H1 (cell line): ENCODE measurements around the gene HTR3C. TPM values are rescaled to one million over a fixed set of nuclear protein-coding genes. Genes with fewer than 3 reads are reported as not detected.
A peak's percentile ranks its signal among the peaks of the same experiment; 100 is the strongest.

Experiments used
- CTCF ChIA-PET: fragments of 300-600 bp; sonication (Branson Sonifier 250); formaldehyde crosslinking; loops from one replicate; lab custom pipeline; 2021; ENCODE audit not compliant: partially characterized antibody; lab: Charles Lee
- POLR2A ChIA-PET: fragments of 300-600 bp; sonication (Branson Sonifier 250); formaldehyde crosslinking; loops from one replicate; lab custom pipeline; 2021; ENCODE audit warnings: inconsistent platforms; ENCODE audit not compliant: partially characterized antibody; lab: Charles Lee
- DNase-seq, 2 experiments: peaks; one replicate each; pipeline versions ENCODE4 v3.0.0 to v3.0.0-alpha.2; 2010 to 2022; ENCODE audit warnings: low spot score in 2 of 2, low read depth in 1 of 2, mixed read lengths in 1 of 2
- FAIRE-seq: peaks from 2 replicates; lab custom pipeline; 2011; peaks lifted over from hg19 to GRCh38; lab: Jason Lieb, UNC
- H2AFZ ChIP-seq: 2 replicates; pipeline ENCODE4 v1.8.1; 2012; ENCODE audit warnings: low read length, inconsistent platforms
- H2AK5ac ChIP-seq: 2 replicates; pipeline ENCODE4 v1.6.1; 2013; ENCODE audit warnings: low read depth, low read length
- H2BK120ac ChIP-seq: replicated peaks from 2 replicates; pipeline ENCODE3; 2013; ENCODE audit warnings: low read depth, low read length, inconsistent platforms
- H2BK12ac ChIP-seq: 2 replicates; pipeline ENCODE4 v1.6.1; 2013; ENCODE audit warnings: low read depth, low read length
- H2BK15ac ChIP-seq: 2 replicates; pipeline ENCODE4 v1.6.1; 2013; ENCODE audit warnings: low read length
- H2BK20ac ChIP-seq: 2 replicates; pipeline ENCODE4 v1.6.1; 2013; ENCODE audit warnings: low read length
- H2BK5ac ChIP-seq: 2 replicates; pipeline ENCODE4 v1.6.1; 2013; ENCODE audit warnings: low read depth, low read length
- H3K14ac ChIP-seq: 2 replicates; pipeline ENCODE4 v1.6.1; 2013; ENCODE audit warnings: inconsistent platforms; ENCODE audit not compliant: insufficient read length
- H3K18ac ChIP-seq: 2 replicates; pipeline ENCODE4 v1.6.1; 2013; ENCODE audit warnings: low read length; ENCODE audit errors: extremely low read depth
- H3K23ac ChIP-seq: 2 replicates; pipeline ENCODE4 v1.6.1; 2013; ENCODE audit warnings: inconsistent platforms; ENCODE audit not compliant: insufficient read length
- H3K23me2 ChIP-seq: 2 replicates; pipeline ENCODE4 v1.6.1; 2013; ENCODE audit warnings: low read depth, low read length
- H3K27ac ChIP-seq: 2 replicates; pipeline ENCODE4 v1.6.1; 2011; ENCODE audit warnings: low read depth, low read length, inconsistent platforms
- H3K27me3 ChIP-seq, 4 experiments: replicated peaks in 1 of 4; 1 replicate in 1 of 4; 2 replicates in 3 of 4; pipeline versions ENCODE4 v1.6.1 to v1.8.1; 2011 to 2013; ENCODE audit warnings: low read length in 3 of 4, mild to moderate bottlenecking in 3 of 4, inconsistent platforms in 2 of 4, mixed read lengths in 2 of 4, moderate library complexity in 1 of 4; ENCODE audit not compliant: control insufficient read depth in 3 of 4, insufficient read depth in 3 of 4; ENCODE audit errors: extremely low read depth in 1 of 4
- H3K36me3 ChIP-seq, 4 experiments: 2 replicates each; pipeline versions ENCODE4 v1.6.1 to v1.8.1; 2011 to 2013; ENCODE audit warnings: mild to moderate bottlenecking in 4 of 4, low read length in 3 of 4, moderate library complexity in 2 of 4, control low read depth in 1 of 4, inconsistent platforms in 1 of 4; ENCODE audit not compliant: insufficient read depth in 4 of 4, control insufficient read depth in 2 of 4
- H3K4ac ChIP-seq: replicated peaks from 2 replicates; pipeline ENCODE3; 2013; ENCODE audit warnings: low read length, low read depth, mixed read lengths, inconsistent platforms; ENCODE audit not compliant: insufficient read length
- H3K4me1 ChIP-seq, 4 experiments: replicated peaks in 1 of 4; 1 replicate in 1 of 4; 2 replicates in 3 of 4; pipeline versions ENCODE4 v1.6.1 to v1.8.1; 2011 to 2013; ENCODE audit warnings: low read length in 3 of 4, inconsistent platforms in 2 of 4, mixed read lengths in 1 of 4; ENCODE audit not compliant: insufficient read depth in 4 of 4, control insufficient read depth in 3 of 4
- H3K4me2 ChIP-seq, 2 experiments: 2 replicates each; pipeline versions ENCODE4 v1.6.1 to v1.8.1; 2011 to 2013; ENCODE audit warnings: low read depth in 2 of 2, low read length in 2 of 2, control low read depth in 1 of 2, inconsistent platforms in 1 of 2, mild to moderate bottlenecking in 1 of 2; ENCODE audit not compliant: insufficient read depth in 1 of 2
- H3K4me3 ChIP-seq, 4 experiments: fragments of 200-600, 300-600 bp in 1 of 4; sonication (generic), shearing (Covaris generic), sonication (Bioruptor Twin) in 1 of 4; 2 replicates each; pipeline versions ENCODE4 v1.5.1 to v1.8.1; 2011 to 2016; ENCODE audit warnings: low read length in 4 of 4, low read depth in 3 of 4, control low read depth in 2 of 4, inconsistent platforms in 2 of 4, mild to moderate bottlenecking in 2 of 4, mixed read lengths in 1 of 4, moderate library complexity in 1 of 4; ENCODE audit not compliant: insufficient read depth in 2 of 4; ENCODE audit errors: extremely low read depth in 1 of 4
- H3K56ac ChIP-seq: replicated peaks from 2 replicates; pipeline ENCODE3; 2013; ENCODE audit warnings: low read depth, mild to moderate bottlenecking, mixed read lengths, low read length, inconsistent platforms; ENCODE audit not compliant: insufficient read length
- H3K79me1 ChIP-seq: 2 replicates; pipeline ENCODE4 v1.6.1; 2013; ENCODE audit warnings: low read depth, low read length, control low read depth
- H3K79me2 ChIP-seq, 2 experiments: 2 replicates each; pipeline versions ENCODE4 v1.6.1 to v1.8.1; 2012 to 2013; ENCODE audit warnings: low read length in 2 of 2, mild to moderate bottlenecking in 2 of 2, inconsistent platforms in 1 of 2; ENCODE audit not compliant: insufficient read depth in 2 of 2, control insufficient read depth in 1 of 2
- H3K9ac ChIP-seq, 4 experiments: replicated peaks in 1 of 4; 1 replicate in 1 of 4; 2 replicates in 3 of 4; pipeline versions ENCODE4 v1.6.1 to v1.8.1; 2011 to 2013; ENCODE audit warnings: low read depth in 3 of 4, low read length in 3 of 4, control low read depth in 2 of 4, mild to moderate bottlenecking in 2 of 4, moderate library complexity in 2 of 4, inconsistent platforms in 1 of 4; ENCODE audit errors: extremely low read depth in 1 of 4
- H3K9me3 ChIP-seq, 2 experiments: 2 replicates each; pipeline versions ENCODE4 v1.6.1 to v1.8.1; 2012 to 2013; ENCODE audit warnings: mild to moderate bottlenecking in 2 of 2, moderate library complexity in 2 of 2, control low read depth in 1 of 2, inconsistent platforms in 1 of 2, low read depth in 1 of 2, low read length in 1 of 2, mixed read lengths in 1 of 2; ENCODE audit not compliant: insufficient read depth in 2 of 2
- H4K20me1 ChIP-seq, 2 experiments: replicated peaks in 1 of 2; 2 replicates each; pipeline versions ENCODE3 to v1.8.1; 2011 to 2013; ENCODE audit warnings: inconsistent platforms in 2 of 2, low read length in 2 of 2, mild to moderate bottlenecking in 1 of 2; ENCODE audit not compliant: insufficient read depth in 2 of 2, control insufficient read depth in 1 of 2
- H4K5ac ChIP-seq: 2 replicates; pipeline ENCODE4 v1.6.1; 2013; ENCODE audit warnings: low read length, low read depth, mixed read lengths, inconsistent platforms; ENCODE audit not compliant: insufficient read length
- H4K8ac ChIP-seq: 2 replicates; pipeline ENCODE4 v1.8.0; 2013; ENCODE audit warnings: mild to moderate bottlenecking, moderate library complexity, low read length, inconsistent platforms; ENCODE audit not compliant: insufficient read depth; ENCODE audit errors: extremely low read depth
- H4K91ac ChIP-seq: replicated peaks from 2 replicates; pipeline ENCODE3; 2013; ENCODE audit warnings: low read length, mixed read lengths, inconsistent platforms; ENCODE audit not compliant: insufficient read length
- ASH2L ChIP-seq: fragments of 200-600, 300-600 bp; sonication (generic); IDR thresholded peaks from one replicate; pipeline ENCODE4 v1.7.1; 2017; ENCODE audit warnings: low read length
- ATF2 ChIP-seq: IDR thresholded peaks from 2 replicates; pipeline ENCODE4 v1.6.1; 2012; ENCODE audit warnings: low read length, inconsistent platforms
- BCL11A ChIP-seq, 2 experiments: IDR thresholded peaks; one replicate each; pipeline ENCODE4 v1.6.1; 2011; ENCODE audit warnings: low read depth in 2 of 2, low read length in 2 of 2, mild to moderate bottlenecking in 2 of 2
- BRCA1 ChIP-seq: IDR thresholded peaks from 2 replicates; pipeline ENCODE4 v1.6.1; 2012; ENCODE audit warnings: low read depth, low read length, improper control_type of control experiment
- CBX5 ChIP-seq: fragments of 300-800, 300-1000 bp; sonication (generic); IDR thresholded peaks from 2 replicates; pipeline ENCODE4 v1.7.1; 2016; ENCODE audit warnings: antibody characterized with exemption, low read length, low read depth
- HDAC6 ChIP-seq: IDR thresholded peaks from one replicate; pipeline ENCODE4 v1.7.1; 2012; ENCODE audit warnings: low read depth, mild to moderate bottlenecking, inconsistent platforms, low read length, moderate library complexity
- JUND ChIP-seq: IDR thresholded peaks from 2 replicates; pipeline ENCODE4 v1.6.1; 2011; ENCODE audit warnings: mild to moderate bottlenecking, improper control_type of control experiment, low read length
- POLR2A ChIP-seq, 2 experiments: IDR thresholded peaks; 1 replicate in 1 of 2; 2 replicates in 1 of 2; pipeline ENCODE4 v1.6.1; 2011; ENCODE audit warnings: low read depth in 2 of 2, low read length in 2 of 2, mild to moderate bottlenecking in 2 of 2; ENCODE audit errors: control extremely low read depth in 1 of 2
- RBBP5 ChIP-seq: IDR thresholded peaks from 2 replicates; pipeline ENCODE4 v1.7.1; 2012; ENCODE audit warnings: low read depth, mild to moderate bottlenecking, inconsistent platforms, low read length, moderate library complexity, borderline replicate concordance
- SAP30 ChIP-seq: fragments of 300-600 bp; sonication (generic); IDR thresholded peaks from 2 replicates; pipeline ENCODE4 v1.7.1; 2012; ENCODE audit warnings: low read length, moderate library complexity, mild to moderate bottlenecking, inconsistent platforms; ENCODE audit not compliant: insufficient read depth, insufficient replicate concordance
- SIRT6 ChIP-seq: IDR thresholded peaks from one replicate; pipeline ENCODE4 v1.7.1; 2012; ENCODE audit warnings: low read length, inconsistent platforms
- SIX5 ChIP-seq: IDR thresholded peaks from 2 replicates; pipeline ENCODE4 v1.6.1; 2011; ENCODE audit warnings: mild to moderate bottlenecking, low read depth, low read length
- YY1 ChIP-seq: IDR thresholded peaks from 2 replicates; pipeline ENCODE4 v1.6.1; 2011; ENCODE audit warnings: low read depth, mild to moderate bottlenecking, low read length
- WGBS, 2 experiments: shearing (Covaris generic) in 1 of 2; methylation state at CpG; one replicate each; pipeline versions ENCODE4 v1.1.6 to v1.1.7; 2013 to 2015; ENCODE audit warnings: low lambda C conversion rate in 2 of 2, mixed read lengths in 2 of 2, inconsistent platforms in 1 of 2, low coverage in 1 of 2, missing lambda C conversion rate in 1 of 2; ENCODE audit not compliant: insufficient replicate concordance in 2 of 2, insufficient coverage in 1 of 2, insufficient read length in 1 of 2; ENCODE audit errors: extremely low coverage in 1 of 2, missing lambda C conversion rate in 1 of 2; 5-methylcytosine and 5-hydroxymethylcytosine counted together
- polyA plus RNA-seq, 7 experiments: library from polyadenylated mRNA; depleted of rRNA in 3 of 7; stranded (reverse) in 5 of 7; unstranded in 2 of 7; fragments of >200 nt in 5 of 7; fragments of 200-250 nt in 2 of 7; gene quantifications; 1 replicate in 5 of 7; 2 replicates in 1 of 7; 4 replicates in 1 of 7; pipeline versions ENCODE4 v1.2.1 to v1.2.3, GENCODE V29; 2011 to 2013; ENCODE audit warnings: missing spikeins in 2 of 7, mixed read lengths in 2 of 7
- total RNA-seq: library from RNA; stranded (reverse); fragmentation: NEBNext Ultra II Directional; extraction: Animal tissue kit (Norgen Biotek cat#: 25700); gene quantifications from 2 replicates; pipeline ENCODE4 v1.2.1, GENCODE V29; 2021

HTR3C gene
- total and polyA plus RNA-seq, 2 of the 8 experiments (the other 6 are each of a cell fraction or from before 2014, with no cell fraction given): 0.03 TPM; not detected in 1

GRCh38 chr3:184077881-184078280 is 25.0 kb downstream of the HTR3C start:
- Histone ChIP-seq H2AK5ac (no peak overlapping the region), H3K23me2 (no peaks in the 10 kb centered on the region; the same call in 1 of the 2 replicates), H3K9me3 (no peaks in the 10 kb centered on the region), H3K79me2 (no peaks in the 10 kb centered on the region), H3K4me1 (no peaks in the 10 kb centered on the region; a peak in 1 of 7 replicates), H3K18ac (no peak overlapping the region), H3K27me3 (no peaks in the 10 kb centered on the region; a peak in 1 of 7 replicates), H3K4ac (no peak overlapping the region), H2BK12ac (no peak overlapping the region), H2BK5ac (no peak overlapping the region), H2BK120ac (no peak overlapping the region), H4K5ac (no peak overlapping the region), H3K4me3 (no peak overlapping the region), H3K79me1 (no peaks in the 10 kb centered on the region), H3K23ac (no peak overlapping the region), H3K56ac (no peak overlapping the region), H2BK15ac (no peak overlapping the region), H4K8ac (peak overlapping the region; percentile 65; the same call in 1 of the 2 replicates), H3K27ac (no peak overlapping the region), H2BK20ac (no peak overlapping the region), H3K4me2 (no peak overlapping the region), H4K20me1 (no peaks in the 10 kb centered on the region), H3K9ac (no peak overlapping the region), H4K91ac (no peak overlapping the region), H2AFZ (peak overlapping the region; percentile 84), H3K14ac (no peak overlapping the region), H3K36me3 (no peaks in the 10 kb centered on the region)
- no peak for FAIRE-seq
- POLR2A ChIA-PET: interaction anchor here (0.7 kb wide), 1 partner anchor 26 kb away, joined by 3 read pairs; no protein-coding TSS in a partner anchor
- TF ChIP-seq SIX5 (no peak), YY1 (no peak), RBBP5 (no peak), HDAC6 (no peak), SIRT6 (no peak), JUND (no peak), ASH2L (no peak), POLR2A (IDR thresholded peaks at IDR 0.05; ENCODE audit: control extremely low read depth in 1 of 2, low read depth in 2 of 2, low read length in 2 of 2) (no peak), BCL11A (IDR thresholded peaks at IDR 0.05; ENCODE audit: low read depth in 2 of 2, low read length in 2 of 2) (no peak), BRCA1 (no peak), CBX5 (no peak), ATF2 (no peak), SAP30 (no peak)
- CTCF ChIA-PET: no interaction called here
- WGBS, 2 experiments: 67% methylated on average over 5 of the region's 5 CpGs; no CpG with 5 or more reads in 1 of the 2 experiments
- DNase-seq: no peak
